H1 (cell line): ENCODE measurements around the gene ICAM5. TPM values are rescaled to one million over a fixed set of nuclear protein-coding genes. Genes with fewer than 3 reads are reported as not detected.

Experiments
- ATF3 ChIP-seq: IDR thresholded peaks from 2 replicates; pipeline ENCODE4 v1.6.1; 2011; ENCODE audit warnings: low read depth, mild to moderate bottlenecking, low read length; ENCODE audit not compliant: insufficient read depth
- polyA plus RNA-seq, 7 experiments: library from polyadenylated mRNA; depleted of rRNA in 3 of 7; stranded (reverse) in 5 of 7; unstranded in 2 of 7; fragments of >200 nt in 5 of 7; fragments of 200-250 nt in 2 of 7; gene quantifications; 1 replicate in 5 of 7; 2 replicates in 1 of 7; 4 replicates in 1 of 7; pipeline versions ENCODE4 v1.2.1 to v1.2.3, GENCODE V29; 2011 to 2013; ENCODE audit warnings: missing spikeins in 2 of 7, mixed read lengths in 2 of 7
- total RNA-seq: library from RNA; stranded (reverse); fragmentation: NEBNext Ultra II Directional; extraction: Animal tissue kit (Norgen Biotek cat#: 25700); gene quantifications from 2 replicates; pipeline ENCODE4 v1.2.1, GENCODE V29; 2021

Gene ICAM5
- total and polyA plus RNA-seq, 2 of the 8 experiments (the other 6 are each of a cell fraction or from before 2014, with no cell fraction given) = 3.9 to 4.8 TPM

DNA sequence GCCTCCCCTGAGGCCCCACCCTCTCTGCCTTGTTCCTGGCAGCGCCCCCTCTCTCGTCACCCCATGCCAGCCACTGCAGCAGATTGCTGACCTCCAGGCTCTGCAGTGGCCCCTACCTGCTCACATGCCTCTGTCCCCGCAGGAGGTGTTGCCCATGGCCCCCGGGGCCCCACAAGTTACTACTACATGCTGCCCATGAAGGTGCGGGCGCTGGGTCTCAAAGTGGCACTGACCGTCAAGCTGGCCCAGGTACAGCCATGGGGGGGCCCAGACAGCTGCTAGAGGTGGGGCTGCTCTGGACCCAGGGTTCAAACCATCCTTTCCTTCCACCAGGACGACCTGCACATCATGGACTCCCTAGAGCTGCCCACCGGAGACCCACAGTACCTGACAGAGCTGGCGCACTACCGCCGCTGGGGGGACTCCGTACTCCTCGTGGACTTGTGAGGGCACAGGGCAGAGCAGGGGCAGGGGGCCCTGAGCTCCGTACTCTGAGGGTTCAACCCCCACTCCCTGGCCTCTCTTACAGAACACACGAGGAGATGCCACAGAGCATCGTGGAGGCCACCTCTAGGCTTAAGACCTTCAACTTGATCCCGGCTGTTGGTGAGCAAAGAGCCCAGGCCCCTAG lies 31.6 kb upstream of the ICAM5 start (continued):
- TF ChIP-seq ATF3 = no peak
